GM18520 (cell line): ENCODE data around the gene LACRT.
"Not testable (repeated sequence)": the region's sequence is repeated elsewhere in the genome, so short reads cannot be mapped to it uniquely, and the experiment has no call there.

ENCODE experiments used
- ATAC-seq: cut with Tn5 transposase; IDR thresholded peaks from one replicate; pipeline ENCODE4 v1.9.1; 2021; ENCODE audit not compliant: unreplicated experiment

The LACRT gene, protein sequence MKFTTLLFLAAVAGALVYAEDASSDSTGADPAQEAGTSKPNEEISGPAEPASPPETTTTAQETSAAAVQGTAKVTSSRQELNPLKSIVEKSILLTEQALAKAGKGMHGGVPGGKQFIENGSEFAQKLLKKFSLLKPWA

DNA sequence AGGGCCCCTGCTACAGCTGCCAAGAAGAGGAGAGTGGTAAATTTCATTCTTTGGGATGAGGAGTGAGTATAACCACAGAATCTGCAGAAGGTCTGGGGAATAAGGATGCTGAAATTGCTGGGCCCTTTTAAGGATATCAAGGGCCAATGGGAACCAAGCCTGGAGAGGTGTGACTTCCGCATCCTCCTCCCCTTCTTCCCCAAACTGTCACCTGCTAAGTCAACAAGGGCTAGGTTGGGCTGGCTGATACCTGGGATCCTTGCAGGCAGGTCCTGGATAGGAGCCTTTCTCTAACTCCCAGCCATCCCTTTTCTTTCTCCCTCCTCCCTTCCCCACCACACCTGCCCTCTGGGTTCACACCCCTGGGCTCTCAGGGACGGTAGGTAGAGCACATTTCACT is at the start of gene LACRT:
Gene LACRT, minus strand, starts transcription at position 101 of the 400 bp plus-strand sequence. Its CDS starts 54 bp downstream, at position 47.
- ATAC-seq, result no peak

DNA sequence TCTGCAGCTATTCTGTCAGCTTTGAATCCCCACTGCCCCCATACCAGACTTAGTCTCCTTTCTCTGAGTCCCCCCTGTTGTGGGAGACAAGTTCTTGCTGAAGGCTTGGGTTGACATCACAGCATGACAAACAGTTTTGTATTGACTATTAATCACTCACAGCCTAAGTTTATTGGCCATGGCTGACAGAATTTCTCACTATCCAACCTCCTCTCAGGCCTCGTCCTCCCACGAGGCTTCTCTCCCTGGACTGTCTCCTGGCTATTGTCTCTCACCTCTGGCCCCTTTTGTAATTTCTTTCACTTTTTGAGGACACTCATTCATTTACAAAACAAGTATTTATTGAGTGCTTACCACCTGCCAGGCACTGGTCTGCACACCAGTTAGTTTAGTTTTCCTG is 48.7 kb upstream of the LACRT start:
- ATAC-seq, result no peak

DNA sequence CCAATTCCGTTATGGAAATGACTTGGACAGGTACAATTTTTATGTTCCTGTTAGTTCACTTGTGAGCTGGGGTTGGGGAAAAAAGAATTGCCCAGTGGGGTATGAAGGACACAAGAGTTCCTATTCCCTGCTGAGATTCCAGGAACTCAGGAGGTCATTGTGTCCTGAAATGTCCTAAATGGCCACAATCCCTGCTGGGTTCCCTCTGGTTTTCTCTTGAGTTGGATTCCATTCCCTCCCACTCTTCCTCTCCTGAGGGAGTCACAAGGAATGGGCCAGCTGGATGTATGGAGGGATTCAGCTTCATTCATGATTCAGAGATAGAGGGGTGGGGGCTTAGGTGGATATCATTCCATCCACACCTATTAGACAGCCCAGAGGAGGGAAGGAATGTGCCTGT is 48.0 kb upstream of the LACRT start:
- no peak for ATAC-seq

DNA sequence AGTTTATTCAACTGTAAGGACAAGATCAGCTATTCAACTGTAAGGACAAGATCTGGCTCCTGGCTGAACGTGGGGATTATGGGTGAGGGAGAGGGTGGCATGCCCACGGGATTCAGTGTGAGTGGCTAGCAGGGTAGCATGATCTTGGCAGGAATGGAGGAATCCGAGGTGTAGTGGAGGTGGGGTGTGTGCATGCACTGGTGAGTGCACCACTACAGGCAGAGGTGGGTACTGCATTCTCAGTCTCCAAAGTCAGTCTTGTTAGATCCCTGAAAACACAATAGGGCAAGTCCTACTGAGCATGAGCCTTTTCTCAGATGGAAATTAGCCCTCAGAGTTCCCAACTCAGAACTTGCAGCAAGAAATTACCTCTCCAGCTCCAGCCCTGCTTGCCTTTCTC is 45.7 kb upstream of the LACRT start:
- ATAC-seq, result no peak

DNA sequence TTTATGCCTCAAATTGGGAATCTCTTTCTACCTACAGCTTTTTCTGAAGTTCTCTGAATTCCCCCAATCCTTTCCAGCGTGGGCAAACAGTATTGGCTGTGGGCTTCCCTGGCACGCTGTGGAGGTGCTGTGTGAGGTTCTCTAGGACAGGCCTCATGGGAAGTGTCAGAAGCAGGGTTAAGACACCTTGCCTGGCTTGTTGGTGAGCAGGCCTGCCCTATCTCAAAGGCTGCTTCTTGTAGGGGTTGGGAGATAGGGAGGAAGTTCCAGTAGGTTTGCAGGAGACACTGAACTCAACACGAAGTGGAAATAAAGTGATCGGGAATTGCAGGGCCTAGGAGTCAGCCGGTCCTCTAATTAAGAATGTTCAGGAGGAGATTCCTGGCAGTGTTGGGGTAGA is 43.4 kb upstream of the LACRT start:
- no peak for ATAC-seq

DNA sequence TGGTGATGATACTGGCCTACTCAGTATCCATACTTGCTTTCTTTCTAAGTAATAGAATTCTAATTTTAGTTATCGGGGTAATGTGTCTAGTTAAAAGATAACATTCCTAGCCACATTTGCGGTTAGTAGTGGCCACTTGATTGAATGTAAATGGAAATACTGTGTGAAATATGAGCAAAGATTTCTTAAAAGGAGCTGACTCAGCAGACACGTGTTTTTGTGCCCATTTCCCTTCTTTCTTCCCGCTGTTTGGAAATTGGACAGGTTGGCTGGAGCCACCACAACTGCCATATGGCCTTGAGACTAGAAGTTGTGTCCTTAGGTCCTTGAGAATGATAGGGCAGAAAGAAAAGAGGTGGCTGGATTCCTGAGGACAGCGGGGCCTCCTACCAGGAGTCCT is 33.2 kb upstream of the LACRT start:
- ATAC-seq, result no peak

DNA sequence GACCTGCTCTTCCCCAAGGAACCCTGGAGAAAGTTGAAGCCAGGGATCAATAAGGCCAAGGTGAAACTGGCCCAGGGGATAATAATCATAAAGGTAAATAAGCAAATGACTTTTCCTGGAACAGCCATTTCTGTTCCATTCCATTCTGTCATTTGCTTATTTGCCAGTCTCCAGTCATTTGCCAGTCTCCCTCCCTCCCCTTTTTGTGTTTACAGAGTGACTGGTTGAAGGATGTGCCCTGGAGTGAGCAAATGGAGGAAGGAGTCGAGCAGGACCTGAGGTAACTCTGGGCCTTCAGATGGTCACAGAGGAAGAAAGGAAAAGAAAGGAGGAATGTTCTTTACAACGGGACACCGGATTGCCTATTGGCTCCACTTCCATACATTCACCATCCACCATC is 31.3 kb upstream of the LACRT start:
- ATAC-seq, result no peak

DNA sequence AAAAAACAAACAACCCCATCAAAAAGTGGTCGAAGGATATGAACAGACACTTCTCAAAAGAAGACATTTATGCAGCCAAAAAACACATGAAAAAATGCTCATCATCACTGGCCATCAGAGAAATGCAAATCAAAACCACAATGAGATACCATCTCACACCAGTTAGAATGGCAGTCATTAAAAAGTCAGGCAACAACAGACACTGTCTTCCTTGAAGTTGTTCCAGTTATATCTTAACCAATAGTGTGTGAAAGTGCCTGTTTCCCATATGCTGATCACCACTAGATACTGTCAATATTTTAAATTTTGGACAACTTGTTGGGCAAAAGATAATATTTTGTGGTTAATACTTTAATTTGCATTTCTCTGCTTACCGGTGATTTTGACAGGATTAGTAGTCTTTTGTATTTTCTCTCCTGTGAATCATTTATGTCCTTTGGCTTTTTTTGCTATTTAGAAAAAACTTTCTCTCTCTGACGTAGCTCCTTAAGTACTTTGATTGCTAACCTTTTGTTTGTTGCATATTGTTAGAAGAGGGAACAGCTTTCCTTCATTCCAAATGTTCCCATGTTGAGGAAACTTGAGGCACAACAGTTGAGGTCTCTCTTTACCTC is 30.4 kb upstream of the LACRT start:
- not testable (repeated sequence) for ATAC-seq

DNA sequence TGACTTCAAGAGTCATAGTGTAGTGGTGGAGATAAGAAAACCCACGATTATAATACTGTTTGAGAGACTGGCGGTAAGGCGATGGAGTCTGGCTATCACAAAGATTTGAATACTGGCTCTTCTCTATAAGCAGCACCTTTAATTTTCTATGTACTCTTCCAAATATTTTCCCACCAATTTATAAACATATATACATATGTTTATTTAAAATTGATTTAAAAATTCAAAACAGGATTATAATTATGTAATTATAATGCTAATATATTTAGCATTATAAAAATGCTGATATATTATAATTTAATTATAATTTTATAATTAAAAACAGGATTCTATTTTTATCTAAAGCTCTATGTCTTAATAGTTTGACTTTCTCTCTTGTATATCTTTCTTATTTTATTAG is 28.9 kb upstream of the LACRT start:
- no peak for ATAC-seq

DNA sequence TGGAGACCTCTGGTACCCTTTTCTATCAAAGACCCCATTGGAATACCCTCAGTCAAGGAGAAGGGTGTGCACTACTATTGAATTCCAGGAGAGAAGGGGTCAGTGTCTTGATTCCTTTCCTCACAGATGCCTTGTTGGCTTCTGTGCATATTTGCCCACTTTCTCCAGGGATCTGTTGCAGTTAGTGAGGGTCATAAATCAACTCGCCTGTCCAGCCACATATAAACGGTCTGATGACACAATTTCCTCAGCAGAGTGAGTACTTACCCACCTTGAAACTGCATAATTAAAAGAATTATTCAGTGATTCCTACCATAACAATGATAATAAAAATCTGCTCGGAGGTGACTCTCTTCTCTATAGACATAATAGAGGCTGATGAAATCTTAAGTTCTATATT is 27.3 kb upstream of the LACRT start:
- ATAC-seq, result no peak

DNA sequence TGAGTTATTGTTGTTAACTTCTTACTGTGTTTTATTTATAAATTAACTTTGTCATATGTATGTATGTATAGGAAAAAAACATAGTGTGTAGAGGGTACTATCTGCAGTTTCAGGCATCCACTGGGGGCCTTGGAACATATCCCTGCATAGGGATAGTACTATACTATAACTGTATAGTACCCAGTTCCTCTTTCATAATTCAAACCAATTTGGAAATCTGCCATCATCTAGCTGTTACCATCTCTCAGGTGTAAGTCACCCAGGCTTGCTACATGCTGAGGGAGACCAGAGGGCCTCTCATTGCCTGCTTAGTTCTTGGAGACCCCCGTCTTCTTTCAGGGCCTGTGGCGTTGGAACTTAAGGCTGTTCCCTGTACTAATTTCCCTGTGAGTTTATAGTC is 26.4 kb upstream of the LACRT start:
- ATAC-seq, result no peak

DNA sequence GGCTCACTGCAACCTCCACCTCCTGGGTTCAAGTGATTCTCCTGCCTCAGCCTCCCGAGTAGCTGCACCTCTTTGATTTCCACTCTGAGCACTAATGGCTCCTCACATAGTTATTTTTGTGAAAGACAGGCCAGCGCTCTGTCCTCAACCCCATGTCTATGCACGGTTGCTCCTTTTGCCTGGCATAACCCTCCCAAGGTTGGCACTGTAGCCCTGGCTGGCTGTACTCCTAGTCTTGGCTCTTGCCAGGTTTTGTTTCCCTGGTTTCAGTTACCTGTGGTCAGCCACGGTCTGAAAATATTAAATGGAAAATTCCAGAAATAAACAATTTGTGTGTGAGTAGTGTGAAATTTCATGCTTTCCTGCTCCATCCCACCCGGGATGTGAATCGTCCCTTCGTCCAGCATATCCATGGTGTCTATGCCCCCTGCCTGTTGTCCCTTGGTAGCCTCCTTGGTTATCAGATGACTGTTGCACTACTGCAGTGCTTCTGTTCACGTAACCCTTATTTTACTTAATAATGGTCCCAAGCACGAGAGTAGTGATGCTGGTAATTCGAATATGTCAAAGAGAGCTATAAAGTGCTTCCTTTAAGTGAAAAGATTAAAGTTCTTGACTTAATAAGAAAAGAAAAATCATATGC is 25.7 kb upstream of the LACRT start:
- ATAC-seq, result no peak

DNA sequence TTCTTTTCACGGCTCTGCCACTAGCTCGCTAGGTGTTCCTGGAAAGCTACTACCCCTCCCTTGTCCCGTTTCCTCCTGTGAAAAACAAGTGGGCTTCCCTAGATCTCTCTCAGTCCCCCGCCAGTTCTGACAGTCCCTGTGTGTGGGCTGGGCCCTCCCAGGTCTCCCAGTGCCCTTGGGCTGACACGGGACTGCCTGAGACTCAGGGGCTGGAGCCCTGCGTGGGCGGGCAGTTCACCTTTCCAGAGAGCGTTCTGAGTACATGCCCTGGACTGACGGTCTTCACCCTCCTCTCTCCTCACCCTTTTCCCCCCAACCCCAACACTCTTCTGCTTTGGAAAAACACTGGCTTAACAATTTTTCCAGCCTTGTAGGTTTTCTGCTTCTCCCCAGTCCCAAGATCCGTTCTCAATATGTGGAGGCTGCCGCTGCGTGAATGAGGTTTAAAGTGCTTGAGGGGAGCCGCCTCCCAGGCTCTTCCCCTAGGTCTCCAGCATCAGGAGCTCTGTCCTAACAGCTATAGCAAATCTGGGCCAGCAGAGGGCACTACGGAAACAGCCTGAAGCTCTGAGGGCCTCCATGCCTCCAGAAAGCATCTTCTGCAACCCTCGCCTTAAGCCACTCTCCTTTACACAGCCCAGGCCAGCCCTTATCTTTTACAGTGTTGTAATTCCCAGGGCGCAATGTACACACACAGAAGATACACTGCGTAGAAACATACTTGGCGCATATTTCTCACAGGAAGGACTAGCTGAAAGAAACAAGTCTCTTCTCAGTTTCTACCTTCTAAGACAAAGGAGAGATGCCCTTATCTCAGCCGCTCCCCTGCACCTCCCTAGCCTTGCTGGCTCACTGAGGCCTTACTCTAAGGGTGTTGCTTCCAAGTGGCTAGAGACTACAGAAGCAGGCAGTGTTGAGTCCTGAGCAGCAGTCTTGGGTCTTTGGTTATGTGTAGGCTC is 23.9 kb upstream of the LACRT start:
- ATAC-seq, result no peak

DNA sequence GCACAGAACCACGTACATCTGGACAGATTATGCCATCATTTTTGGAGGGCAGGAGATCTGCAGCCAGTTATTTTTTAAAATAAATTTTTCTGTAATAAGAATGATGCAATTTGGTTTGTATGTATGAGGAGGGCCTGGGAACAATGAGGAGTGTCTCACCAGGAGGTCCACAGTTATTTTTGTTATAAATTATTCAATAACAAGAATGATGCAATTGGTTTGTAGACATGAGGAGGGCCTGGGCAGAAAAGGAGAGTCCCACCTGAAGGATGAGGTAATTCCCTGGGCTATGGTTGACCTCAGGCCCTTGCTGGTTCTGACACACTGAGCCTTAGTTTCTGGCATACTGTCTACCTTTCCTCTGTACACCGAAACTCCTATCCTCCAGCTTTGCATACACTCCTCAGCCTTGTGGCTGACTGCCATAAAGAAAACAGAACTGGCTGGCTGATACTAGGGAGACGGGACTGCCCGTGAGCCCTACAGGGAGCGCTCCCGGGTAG is 22.5 kb upstream of the LACRT start:
- no peak for ATAC-seq

DNA sequence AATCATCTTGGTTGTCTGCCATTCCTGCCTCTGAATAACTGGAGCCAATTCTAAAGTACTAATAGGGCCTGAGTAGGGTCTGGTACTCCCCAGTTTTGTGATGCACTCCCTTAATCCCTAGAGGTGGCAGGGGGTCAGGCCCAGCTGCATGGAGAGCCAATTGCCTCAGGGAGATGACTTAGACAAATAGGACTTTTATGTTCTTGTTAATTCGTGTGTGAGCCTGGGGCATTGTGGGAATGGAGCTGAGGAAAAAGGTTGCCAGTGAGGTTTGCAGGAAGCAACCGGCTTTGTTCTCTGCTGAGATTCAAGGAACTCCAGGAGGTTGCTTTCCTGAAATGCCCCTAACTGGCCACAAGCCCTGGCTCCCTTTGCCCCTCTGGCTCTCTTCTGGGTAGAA is 20.2 kb upstream of the LACRT start:
- no peak for ATAC-seq

DNA sequence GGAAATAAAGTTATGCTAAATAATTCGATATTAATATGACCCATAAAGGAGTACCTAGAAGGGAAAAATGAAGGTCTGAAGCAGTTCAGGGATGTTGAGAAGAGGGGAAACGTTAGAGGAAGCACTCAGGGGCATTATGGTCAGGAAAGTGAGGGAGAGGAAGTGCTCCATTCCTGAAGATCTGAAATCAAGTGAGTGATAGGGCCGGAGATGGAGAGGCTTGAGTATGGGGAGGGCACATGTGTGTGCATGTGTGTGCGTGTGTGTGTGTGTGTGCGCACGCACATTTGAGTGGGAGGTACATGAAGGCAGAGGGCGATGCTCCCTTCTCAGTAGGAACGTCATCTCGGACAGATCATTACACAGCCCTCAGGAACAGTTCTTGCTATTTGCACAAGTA is 18.3 kb upstream of the LACRT start:
- no peak for ATAC-seq

DNA sequence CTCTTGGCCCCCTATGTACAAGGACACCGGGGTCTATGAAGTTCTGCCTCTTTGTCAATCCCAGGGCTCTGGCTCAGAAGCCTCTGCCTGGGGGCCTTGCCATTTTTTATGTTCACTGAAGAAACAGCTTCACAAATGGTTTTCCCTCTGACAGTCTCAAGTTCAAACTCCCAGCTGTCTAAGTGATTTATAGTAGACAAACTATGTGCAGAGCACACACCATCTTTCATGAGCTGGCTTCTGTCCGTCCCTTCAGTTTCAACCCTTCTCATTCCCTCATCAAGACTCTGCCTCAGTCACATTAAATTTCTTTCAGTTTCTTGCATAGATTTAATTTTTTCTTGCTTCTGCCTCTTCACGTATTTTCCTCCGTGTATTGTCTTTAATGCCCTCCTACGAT is 16.2 kb upstream of the LACRT start:
- no peak for ATAC-seq

DNA sequence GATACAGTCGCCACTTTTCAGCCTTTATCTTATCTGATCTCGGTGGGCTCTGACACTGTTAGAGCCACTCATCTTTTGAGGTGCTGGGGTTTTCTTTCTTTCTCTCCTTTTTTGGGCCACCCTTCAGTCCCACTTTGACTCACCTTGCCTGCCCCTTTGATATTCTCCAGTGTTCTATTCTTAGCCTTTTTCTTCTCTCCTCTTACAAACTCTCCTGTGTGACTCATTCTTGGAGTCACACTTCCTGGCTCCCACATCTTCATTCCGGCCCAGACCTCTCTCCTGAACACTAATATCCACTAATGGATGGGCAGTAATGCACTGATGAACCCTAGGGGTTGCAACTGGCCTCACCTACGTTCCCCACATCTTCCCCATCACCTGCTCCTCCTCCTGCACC is 15.7 kb upstream of the LACRT start:
- no peak for ATAC-seq

DNA sequence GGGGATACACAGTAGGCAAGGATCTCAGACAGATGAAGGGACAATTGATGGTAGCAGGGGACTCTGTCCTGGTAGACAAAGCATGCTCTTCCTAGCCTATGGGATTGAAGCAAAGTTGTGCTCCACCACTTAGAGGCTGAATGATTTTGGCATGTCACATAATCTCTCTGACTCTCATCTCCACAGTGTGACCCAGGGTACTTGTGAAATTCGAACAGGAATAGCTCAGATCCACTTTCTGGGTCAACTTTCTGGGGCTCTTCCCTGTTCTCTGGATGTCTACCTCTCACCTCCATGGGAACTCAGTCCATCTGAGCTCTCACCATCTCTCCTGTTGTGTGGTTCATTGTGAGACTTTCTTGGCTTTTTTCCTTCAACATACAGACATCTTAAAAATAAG is 15.1 kb upstream of the LACRT start:
- ATAC-seq, result no peak

DNA sequence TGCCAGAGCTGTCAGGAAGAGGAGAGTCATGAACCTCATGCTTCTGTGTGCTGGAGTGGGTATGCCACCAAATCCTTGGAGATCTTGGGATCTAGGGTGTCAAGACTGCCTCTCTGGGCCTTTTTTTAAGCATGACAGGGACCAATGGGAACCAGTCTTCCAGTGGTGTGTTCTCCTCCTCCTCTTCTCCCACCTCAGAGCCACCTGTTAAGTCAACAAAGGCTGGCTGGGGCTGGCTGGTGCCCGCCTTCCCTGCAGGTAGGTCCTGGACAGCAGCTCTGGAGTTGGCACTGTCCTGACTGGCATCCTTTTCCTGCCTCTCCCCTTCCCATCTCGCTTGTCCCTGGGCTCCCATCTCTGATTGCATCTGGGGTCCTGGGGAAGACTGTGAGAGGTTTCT is 13.6 kb upstream of the LACRT start, which contains the start of gene DCD:
Gene DCD, minus strand, starts transcription at position 101 of the 400 bp plus-strand sequence. Its CDS starts 62 bp downstream, at position 39.
- ATAC-seq, result no peak

DNA sequence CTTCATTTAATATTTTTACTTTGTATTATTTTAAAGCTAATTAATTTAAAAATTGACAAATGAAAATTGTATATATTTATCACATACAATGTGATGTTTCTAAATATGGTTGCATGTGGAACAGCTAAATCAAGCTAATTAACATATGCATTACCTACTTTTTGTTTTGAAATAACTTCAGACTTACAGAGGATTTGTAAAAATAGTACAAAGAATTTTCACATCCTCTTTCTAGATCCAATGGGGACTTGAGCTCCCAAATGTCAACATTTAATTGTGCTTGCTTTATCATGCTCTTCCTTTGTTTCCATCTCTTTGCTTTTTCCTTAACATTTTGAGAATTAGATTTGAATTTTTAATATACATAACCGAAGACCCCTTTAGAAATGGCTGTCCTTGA is 6.9 kb upstream of the LACRT start:
- no peak for ATAC-seq
